Ishikawa (cell line): Measurements from ENCODE around the gene CD83.

Experiments used
- CEBPB ChIP-seq: IDR thresholded peaks from 2 replicates; pipeline ENCODE4 v1.6.1; 2012
- CREB1 ChIP-seq: IDR thresholded peaks from 2 replicates; pipeline ENCODE4 v1.6.1; 2012; ENCODE audit warnings: low read depth
- EGR1 ChIP-seq: IDR thresholded peaks from 2 replicates; pipeline ENCODE4 v1.6.1; 2012
- EP300 ChIP-seq: IDR thresholded peaks from 2 replicates; pipeline ENCODE4 v1.6.1; 2012; ENCODE audit warnings: borderline replicate concordance
- FOXM1 ChIP-seq: IDR thresholded peaks from 2 replicates; pipeline ENCODE4 v1.6.1; 2012; ENCODE audit warnings: low read depth, borderline replicate concordance
- MAX ChIP-seq: IDR thresholded peaks from 2 replicates; pipeline ENCODE4 v1.6.1; 2012
- RAD21 ChIP-seq: IDR thresholded peaks from 2 replicates; pipeline ENCODE4 v1.6.1; 2012; ENCODE audit warnings: low read depth
- REST ChIP-seq: IDR thresholded peaks from 2 replicates; pipeline ENCODE4 v1.6.1; 2012; ENCODE audit warnings: low read depth, mild to moderate bottlenecking
- TAF1 ChIP-seq: IDR thresholded peaks from 2 replicates; pipeline ENCODE4 v1.6.1; 2012; ENCODE audit warnings: low read depth, mild to moderate bottlenecking
- TCF12 ChIP-seq: IDR thresholded peaks from 2 replicates; pipeline ENCODE4 v1.6.1; 2012; ENCODE audit warnings: low read depth
- TEAD4 ChIP-seq: IDR thresholded peaks from 2 replicates; pipeline ENCODE4 v1.6.1; 2012
- USF1 ChIP-seq: IDR thresholded peaks from 2 replicates; pipeline ENCODE4 v1.6.1; 2012
- YY1 ChIP-seq: IDR thresholded peaks from 2 replicates; pipeline ENCODE4 v1.6.1; 2012; ENCODE audit warnings: low read depth
- ZBTB7A ChIP-seq: IDR thresholded peaks from 2 replicates; pipeline ENCODE4 v1.6.1; 2012; ENCODE audit warnings: low read depth

The CD83 gene

GRCh38 chr6:14084388-14084787, 33.2 kb upstream of the CD83 start:
- TF ChIP-seq ZBTB7A: no peak
- no peak for TF ChIP-seq TCF12
- TF ChIP-seq EGR1: no peak
- no peak for TF ChIP-seq CREB1
- TF ChIP-seq REST: no peak
- no peak for TF ChIP-seq FOXM1

- TF ChIP-seq REST: no peak
- TF ChIP-seq YY1: no peak
- TF ChIP-seq CREB1: no peak
- TF ChIP-seq CEBPB: no peak
- TF ChIP-seq EP300: no peak
- no peak for TF ChIP-seq FOXM1
- no peak for TF ChIP-seq TEAD4
- no peak for TF ChIP-seq MAX
- no peak for TF ChIP-seq TCF12
- TF ChIP-seq EGR1: no peak
Observed at GRCh38 chr6:14085176-14085787, 32.3 kb upstream of the CD83 start.

- TF ChIP-seq FOXM1: no peak
- TF ChIP-seq ZBTB7A: no peak
- no peak for TF ChIP-seq MAX
Observed at GRCh38 chr6:14086701-14087100, 30.9 kb upstream of the CD83 start.

- TF ChIP-seq TCF12 (no peak), CEBPB (no peak), RAD21 (no peak), USF1 (no peak), YY1 (no peak), FOXM1 (no peak), EP300 (no peak)
Observed at GRCh38 chr6:14088600-14089192, 28.9 kb upstream of the CD83 start.

- no peak for TF ChIP-seq TCF12
- no peak for TF ChIP-seq EGR1
- TF ChIP-seq TAF1: no peak
- TF ChIP-seq RAD21: no peak
- TF ChIP-seq REST: no peak
Observed at GRCh38 chr6:14089224-14089623, 28.3 kb upstream of the CD83 start.
